KMS-11 (cell line): ENCODE results near the gene KLHL29.
A peak's percentile ranks its signal among the peaks of the same experiment; 100 is the strongest.

Source experiments
- H2AFZ ChIP-seq: fragments of 200-600 bp; sonication (generic); 2 replicates; pipeline ENCODE4 v1.6.1; 2016; ENCODE audit warnings: antibody characterized with exemption, mixed run types, low read depth
- H3K27ac ChIP-seq: fragments of 200-600 bp; sonication (generic); 2 replicates; pipeline ENCODE4 v1.6.1; 2016; ENCODE audit warnings: mild to moderate bottlenecking, mixed run types
- H3K27me3 ChIP-seq: fragments of 200-600 bp; sonication (generic); 2 replicates; pipeline ENCODE4 v1.6.1; 2017; ENCODE audit warnings: mild to moderate bottlenecking, low read depth, mixed run types, moderate library complexity; ENCODE audit not compliant: insufficient read depth
- H3K36me3 ChIP-seq: fragments of 200-600 bp; sonication (generic); 2 replicates; pipeline ENCODE4 v1.6.1; 2017; ENCODE audit warnings: mild to moderate bottlenecking, mixed run types; ENCODE audit not compliant: insufficient read depth
- H3K4me1 ChIP-seq: fragments of 200-600 bp; sonication (generic); 2 replicates; pipeline ENCODE4 v1.6.1; 2016; ENCODE audit warnings: mild to moderate bottlenecking, low read depth, mixed run types; ENCODE audit not compliant: poor library complexity, severe bottlenecking
- H3K4me2 ChIP-seq: fragments of 200-600 bp; sonication (generic); 2 replicates; pipeline ENCODE4 v1.7.0; 2016; ENCODE audit warnings: mild to moderate bottlenecking, mixed run types
- H3K4me3 ChIP-seq: fragments of 200-600 bp; sonication (generic); IDR thresholded peaks from 2 replicates; pipeline ENCODE4 v1.6.1; 2017; ENCODE audit warnings: low read depth, low read length, mixed read lengths; ENCODE audit not compliant: insufficient read depth
- H3K79me2 ChIP-seq: fragments of 200-600 bp; sonication (generic); 2 replicates; pipeline ENCODE4 v1.6.1; 2016; ENCODE audit warnings: low read depth, mixed run types; ENCODE audit not compliant: insufficient read depth
- H3K9ac ChIP-seq: fragments of 200-600 bp; sonication (generic); 2 replicates; pipeline ENCODE4 v1.6.1; 2016; ENCODE audit warnings: mild to moderate bottlenecking, mixed run types
- H4K20me1 ChIP-seq: fragments of 200-600 bp; sonication (generic); 2 replicates; pipeline ENCODE4 v1.6.1; 2016; ENCODE audit warnings: mild to moderate bottlenecking, mixed run types; ENCODE audit not compliant: insufficient read depth
- CTCF ChIP-seq: fragments of 200-600 bp; sonication (generic); conservative IDR thresholded peaks from 2 replicates; pipeline ENCODE4 v1.6.1; 2017; ENCODE audit warnings: low read depth, mild to moderate bottlenecking, antibody characterized with exemption, low read length, moderate library complexity, mixed read lengths

The KLHL29 gene

GRCh38 chr2:23386339-23387220, 1.6 kb downstream of the KLHL29 start:
- no peak overlapping the region for H3K4me3 ChIP-seq
- no peaks in the 10 kb centered on the region for H4K20me1 ChIP-seq
- no peak overlapping the region for H3K27ac ChIP-seq
- peaks cover 6% of the 10 kb centered on the region for H3K4me1 ChIP-seq
- H3K4me2 ChIP-seq: peak overlapping the region; percentile 94
- H3K9ac ChIP-seq: no peak overlapping the region
- peak overlapping the region; percentile 64 for H2AFZ ChIP-seq
- H3K36me3 ChIP-seq: no peaks in the 10 kb centered on the region
- no peaks in the 10 kb centered on the region for H3K79me2 ChIP-seq
- TF ChIP-seq CTCF: no peak
- H3K27me3 ChIP-seq: peaks cover 50% of the 10 kb centered on the region

GRCh38 chr2:23387221-23387550, 2.2 kb downstream of the KLHL29 start:
- no peak for TF ChIP-seq CTCF
- Histone ChIP-seq H3K4me3 (no peak overlapping the region), H4K20me1 (no peaks in the 10 kb centered on the region), H3K79me2 (no peaks in the 10 kb centered on the region), H3K27me3 (peaks cover 44% of the 10 kb centered on the region), H3K4me2 (peak overlapping the region; percentile 94), H2AFZ (peak overlapping the region; percentile 64; the same call in 1 of the 2 replicates), H3K4me1 (peaks cover 3% of the 10 kb centered on the region), H3K36me3 (no peaks in the 10 kb centered on the region), H3K9ac (no peak overlapping the region), H3K27ac (no peak overlapping the region)

GRCh38 chr2:23387845-23388244, 2.9 kb downstream of the KLHL29 start:
- Histone ChIP-seq H3K36me3 (no peaks in the 10 kb centered on the region), H3K4me2 (no peak overlapping the region; the same call in 1 of the 2 replicates), H3K79me2 (no peaks in the 10 kb centered on the region), H4K20me1 (no peaks in the 10 kb centered on the region), H3K9ac (no peak overlapping the region), H3K4me1 (peaks cover 3% of the 10 kb centered on the region), H3K27ac (no peak overlapping the region), H3K4me3 (no peak overlapping the region), H2AFZ (no peak overlapping the region), H3K27me3 (peaks cover 37% of the 10 kb centered on the region)
- no peak for TF ChIP-seq CTCF

- peaks cover 33% of the 10 kb centered on the region for H3K27me3 ChIP-seq
- no peak overlapping the region for H3K9ac ChIP-seq
- H3K4me2 ChIP-seq: no peak overlapping the region
- no peak overlapping the region for H3K4me3 ChIP-seq
- H3K4me1 ChIP-seq: peaks cover 3% of the 10 kb centered on the region
- no peak overlapping the region for H3K27ac ChIP-seq
- no peak for TF ChIP-seq CTCF
- no peak overlapping the region for H2AFZ ChIP-seq
- H4K20me1 ChIP-seq: no peaks in the 10 kb centered on the region
- H3K36me3 ChIP-seq: no peaks in the 10 kb centered on the region
- no peaks in the 10 kb centered on the region for H3K79me2 ChIP-seq
Measured at GRCh38 chr2:23388294-23388693, 3.3 kb downstream of the KLHL29 start.
